ENCODE measurements around the gene ZNRF3. TPM values are rescaled to one million over a fixed set of nuclear protein-coding genes. Genes with fewer than 3 reads are reported as not detected.
"Not testable (repeated sequence)": the region's sequence is repeated elsewhere in the genome, so short reads cannot be mapped to it uniquely, and the experiment has no call there.

Gene ZNRF3
- total RNA-seq, 1 experiment from 2014 or later, result 5.5 TPM

DNA sequence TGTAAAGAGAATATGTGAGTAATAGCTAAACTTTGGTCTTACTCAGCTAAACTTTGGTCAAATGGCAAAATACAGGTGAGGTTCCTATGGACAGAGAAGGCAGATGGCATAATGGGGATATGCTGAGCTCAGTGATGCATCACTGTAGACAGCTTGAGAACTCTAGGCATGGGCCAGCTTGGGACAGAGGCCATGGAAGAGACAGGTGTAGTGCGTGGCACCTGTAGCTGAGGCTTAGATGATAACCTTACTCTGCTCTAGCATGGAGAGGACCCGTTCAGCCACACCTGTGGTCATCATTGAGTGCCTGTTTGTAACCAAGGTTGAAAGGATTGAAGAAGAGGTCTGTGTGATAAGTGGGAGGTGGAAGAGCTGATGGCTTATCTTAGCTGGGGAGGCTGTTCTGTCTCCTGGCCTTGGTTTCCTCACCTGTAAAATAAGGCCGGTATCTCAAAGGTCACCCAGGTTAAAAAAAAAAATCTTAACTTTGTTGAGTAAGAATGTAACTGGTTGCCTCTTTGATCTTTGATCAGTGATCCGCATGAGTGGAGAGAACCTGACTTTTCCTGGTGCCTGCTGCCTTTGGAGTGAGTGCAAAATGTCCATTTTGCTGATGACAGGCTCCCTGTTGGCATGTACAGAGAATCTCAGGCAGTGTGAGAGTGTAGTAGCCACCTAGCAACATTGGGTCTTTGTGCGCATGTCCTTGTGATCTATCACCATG lies 48.6 kb downstream of the ZNRF3 start:
- DNase-seq (ENCODE audit: low read depth), result no peak

DNA sequence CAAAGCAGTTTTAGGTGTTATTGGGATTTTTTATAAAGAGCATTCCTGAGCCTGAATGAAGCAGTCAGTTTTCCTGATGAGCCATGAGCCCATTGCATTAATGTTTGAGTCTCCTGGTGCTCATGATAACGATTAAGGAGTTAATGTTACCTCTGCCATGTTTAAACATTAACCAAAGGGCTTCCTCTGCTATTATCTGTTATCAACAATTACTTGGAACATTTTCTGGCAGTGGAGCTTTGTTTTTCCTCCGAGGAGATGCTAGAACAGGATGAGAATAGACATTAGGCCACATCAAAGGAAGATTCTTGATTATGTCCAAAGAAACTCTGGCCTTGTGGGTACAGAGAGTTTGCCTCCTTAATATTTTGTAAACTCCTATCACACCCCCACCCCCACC lies 49.9 kb downstream of the ZNRF3 start:
- no peak for DNase-seq (ENCODE audit: low read depth)

DNA sequence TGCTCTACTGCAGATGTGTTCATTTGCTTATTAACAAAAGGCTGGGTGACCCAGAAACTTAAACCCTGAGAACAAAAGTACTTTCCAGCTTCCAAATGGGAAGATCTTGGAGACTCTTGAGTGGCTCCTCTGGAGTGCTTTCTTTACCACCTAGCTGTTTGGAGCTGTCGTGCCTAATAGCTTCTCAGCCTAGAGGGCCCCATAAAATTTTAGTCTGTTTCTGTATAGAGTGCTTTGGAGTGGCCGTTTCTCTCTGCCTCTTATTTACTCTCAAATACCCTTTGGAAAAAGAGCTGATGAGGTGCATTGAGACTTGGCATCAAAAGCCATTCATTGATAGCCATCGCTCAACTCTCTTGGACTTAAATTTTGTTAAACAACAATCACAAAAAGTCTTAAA lies 50.7 kb downstream of the ZNRF3 start:
- no peak for DNase-seq (ENCODE audit: low read depth)

DNA sequence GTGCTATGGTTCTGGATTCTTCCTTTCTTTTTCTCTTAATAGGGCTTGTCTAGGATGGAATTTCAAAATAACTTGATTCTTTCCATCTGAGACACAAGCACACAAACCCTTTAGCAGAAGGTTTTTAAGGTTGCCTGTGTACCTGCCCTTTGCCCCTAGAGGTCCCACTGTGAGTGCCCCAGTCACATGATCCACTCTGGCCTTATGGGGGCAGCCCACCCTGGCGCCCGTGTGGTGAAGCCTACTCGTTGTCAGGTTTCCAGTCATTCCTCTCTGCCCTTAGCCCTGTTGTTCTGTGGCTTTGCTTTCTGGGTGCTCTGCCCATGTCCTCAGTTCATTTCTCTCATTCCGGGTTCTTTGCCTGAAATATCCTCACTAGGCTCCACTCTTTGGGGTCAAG lies 51.8 kb downstream of the ZNRF3 start:
- DNase-seq (ENCODE audit: low read depth), result no peak

DNA sequence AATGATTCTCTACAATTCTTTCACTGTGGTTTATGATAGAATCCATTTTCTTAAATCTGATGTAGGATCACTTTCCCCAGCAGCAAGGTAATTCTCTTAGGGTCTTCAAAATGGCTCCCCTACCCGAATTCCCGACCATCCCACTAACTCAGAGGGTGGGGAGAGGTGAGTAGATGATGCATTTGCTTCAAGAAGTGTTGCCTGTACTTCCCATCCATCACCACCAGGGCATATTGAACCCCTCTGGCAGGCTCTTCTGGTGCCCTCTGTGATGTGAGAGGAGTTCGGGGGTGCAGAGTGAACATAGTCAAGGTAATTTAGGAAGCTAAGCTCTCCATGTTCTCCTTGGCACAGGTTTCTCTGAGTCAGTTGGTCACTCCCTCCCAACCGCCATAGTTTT lies 52.3 kb downstream of the ZNRF3 start:
- DNase-seq (ENCODE audit: low read depth), result no peak

DNA sequence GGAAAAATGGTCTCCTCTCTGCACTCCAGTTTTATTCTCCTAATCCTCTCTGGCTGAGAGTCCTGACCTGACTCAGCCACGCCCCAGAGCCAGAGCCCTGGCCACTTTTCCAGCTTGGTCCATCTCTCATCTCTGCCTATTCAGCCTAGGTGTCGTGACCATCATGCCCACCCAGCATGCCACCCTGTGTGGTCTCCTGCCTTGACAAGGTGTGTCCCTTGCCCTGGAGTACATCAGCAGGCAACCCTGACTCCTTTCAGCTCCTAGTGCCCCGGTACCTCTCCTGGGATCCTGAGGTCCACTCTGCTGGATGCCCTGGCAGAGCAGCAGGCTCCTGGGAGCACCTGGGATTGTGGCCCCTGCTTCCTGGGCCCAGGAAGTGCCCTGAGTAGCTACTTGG lies 52.8 kb downstream of the ZNRF3 start:
- DNase-seq (ENCODE audit: low read depth), result no peak

DNA sequence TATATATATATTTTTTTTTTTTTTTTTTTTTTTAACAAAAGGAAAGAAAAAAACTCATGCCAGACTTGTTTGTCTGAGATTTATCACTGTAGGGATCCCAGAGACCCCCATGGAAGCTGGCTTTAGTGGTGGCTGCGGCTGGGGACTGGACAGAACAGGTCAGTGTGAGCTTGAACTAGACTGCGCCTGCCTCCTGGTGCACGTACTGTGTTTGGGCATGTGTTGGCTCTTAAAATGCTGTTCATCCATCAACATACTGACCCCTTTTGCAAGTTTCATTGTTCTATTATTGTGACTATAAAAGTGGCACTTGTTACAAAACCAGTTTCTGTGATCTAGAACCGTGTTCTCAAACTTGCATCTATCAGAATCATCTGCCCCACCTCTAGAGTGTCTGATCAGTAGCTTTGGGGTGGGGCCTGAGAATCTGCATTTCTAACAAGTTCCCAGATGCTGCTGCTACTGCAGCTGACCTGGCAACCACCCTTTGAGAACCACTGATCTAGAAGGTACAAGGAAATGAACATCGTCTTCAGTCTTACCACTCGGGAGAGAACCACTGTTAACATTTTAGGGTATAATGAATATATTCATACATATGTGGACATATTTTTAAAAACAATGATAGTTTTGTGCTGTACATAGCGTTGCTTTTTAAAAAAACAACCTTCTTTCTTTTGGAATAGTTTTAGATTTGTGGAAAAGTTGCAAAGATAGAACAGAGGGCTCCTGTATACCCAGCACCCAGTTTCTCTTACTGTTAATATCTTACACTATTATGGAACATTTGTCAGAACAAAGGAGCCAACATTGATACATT lies 54.0 kb downstream of the ZNRF3 start:
- no peak for DNase-seq (ENCODE audit: low read depth)

DNA sequence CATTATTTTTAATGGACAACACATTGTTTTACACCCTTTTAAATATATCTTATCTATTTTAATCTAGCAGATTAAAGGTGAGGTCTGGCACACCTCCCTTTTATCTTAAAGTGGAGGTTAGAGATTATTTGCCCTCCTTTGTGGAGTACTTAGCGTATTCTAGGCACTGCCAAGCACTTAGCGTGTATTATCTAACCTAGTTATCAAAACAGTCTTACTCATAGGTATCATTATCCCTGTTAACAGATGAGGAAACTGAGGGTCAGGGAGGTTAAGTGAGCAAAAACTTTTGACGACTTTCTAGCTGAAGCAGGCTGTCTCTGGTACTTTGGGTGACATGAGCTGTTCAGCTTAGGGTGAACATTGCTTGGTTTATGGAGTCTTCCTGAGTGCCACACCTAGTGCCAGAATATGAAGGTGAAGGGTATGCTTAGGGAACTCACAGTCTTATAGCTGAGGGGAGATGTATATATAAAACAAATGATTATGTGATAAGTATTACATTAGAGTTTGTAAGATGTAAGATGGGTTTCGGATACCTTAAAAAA lies 55.0 kb downstream of the ZNRF3 start:
- DNase-seq (ENCODE audit: low read depth), result peak; percentile 17

DNA sequence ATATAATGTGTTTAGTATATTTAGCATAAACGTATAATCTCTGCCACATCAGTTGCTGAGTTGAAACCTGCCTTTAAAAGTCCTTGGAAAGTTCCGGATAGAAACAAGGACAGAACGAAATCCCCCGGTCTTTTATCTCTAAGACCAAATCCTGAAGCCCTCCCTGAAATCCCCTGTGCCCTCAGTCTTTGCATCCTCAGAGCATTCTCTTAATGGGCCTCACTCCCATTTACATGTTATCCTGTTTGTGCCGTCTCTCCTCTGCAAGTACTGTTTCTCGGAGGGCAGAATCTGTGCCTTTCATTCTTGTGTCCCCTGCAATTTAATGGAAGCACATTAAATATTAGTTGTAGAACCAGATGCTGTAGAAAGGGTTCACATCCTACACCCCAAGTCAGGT lies 56.0 kb downstream of the ZNRF3 start:
- DNase-seq (ENCODE audit: low read depth), result no peak

DNA sequence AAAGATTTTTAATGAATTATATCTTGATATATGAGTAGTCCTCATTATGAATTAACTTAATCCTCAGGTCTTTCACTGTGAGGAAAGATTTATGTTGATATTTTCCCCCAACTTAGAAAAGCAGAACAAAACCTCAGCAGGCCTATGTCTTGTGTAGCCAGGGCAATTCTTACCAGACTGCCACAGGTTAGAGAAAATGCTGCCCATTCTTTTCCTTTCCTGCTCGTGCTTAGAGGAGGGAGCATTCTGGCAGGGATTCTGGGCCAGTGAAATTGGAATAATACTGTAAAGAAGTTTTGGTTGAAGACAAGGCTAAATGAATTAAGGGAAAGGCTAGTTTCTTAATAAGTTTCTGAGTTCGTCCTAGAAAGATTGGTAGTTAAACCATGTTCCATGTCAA lies 56.6 kb downstream of the ZNRF3 start:
- no peak for DNase-seq (ENCODE audit: low read depth)

DNA sequence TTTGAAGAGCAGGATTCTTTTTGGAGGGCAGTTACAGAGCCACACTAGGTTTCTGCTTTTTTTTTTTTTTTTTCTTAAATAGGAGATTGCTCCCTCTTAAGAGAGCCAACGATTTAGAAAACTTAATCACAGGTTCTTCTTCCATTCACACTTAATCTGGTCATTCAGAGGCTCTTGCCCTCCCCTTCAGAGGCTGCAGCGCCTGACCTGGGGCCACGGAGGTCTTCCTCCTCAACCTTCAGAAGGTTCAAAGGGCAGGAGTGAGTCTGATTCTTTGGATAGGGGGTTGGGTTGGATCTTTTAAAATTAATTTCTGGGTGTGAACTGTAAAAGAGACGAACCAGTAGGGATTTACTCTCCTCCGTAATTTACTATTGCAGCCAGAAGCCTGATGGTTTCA lies 57.1 kb downstream of the ZNRF3 start:
- no peak for DNase-seq (ENCODE audit: low read depth)

DNA sequence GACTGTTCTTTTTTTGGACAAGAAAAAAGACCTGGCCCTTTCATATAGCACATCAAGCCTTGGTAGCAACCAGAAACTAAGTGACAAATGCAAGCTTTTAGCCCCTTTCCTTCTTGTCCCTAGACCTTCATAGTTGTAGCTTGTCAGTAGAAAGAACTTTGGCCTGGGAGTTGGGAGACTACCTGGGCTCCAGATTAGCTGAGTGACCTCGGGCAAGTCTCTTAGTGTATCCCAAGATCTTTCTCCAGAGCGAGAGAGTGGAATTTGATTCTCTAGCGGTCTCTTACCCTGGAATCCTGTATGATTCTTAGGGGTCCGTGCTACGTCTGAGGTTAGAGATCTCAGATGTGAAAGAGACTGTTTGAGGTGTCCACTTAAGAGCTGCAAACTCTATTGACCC lies 59.0 kb downstream of the ZNRF3 start:
- DNase-seq (ENCODE audit: low read depth), result no peak

DNA sequence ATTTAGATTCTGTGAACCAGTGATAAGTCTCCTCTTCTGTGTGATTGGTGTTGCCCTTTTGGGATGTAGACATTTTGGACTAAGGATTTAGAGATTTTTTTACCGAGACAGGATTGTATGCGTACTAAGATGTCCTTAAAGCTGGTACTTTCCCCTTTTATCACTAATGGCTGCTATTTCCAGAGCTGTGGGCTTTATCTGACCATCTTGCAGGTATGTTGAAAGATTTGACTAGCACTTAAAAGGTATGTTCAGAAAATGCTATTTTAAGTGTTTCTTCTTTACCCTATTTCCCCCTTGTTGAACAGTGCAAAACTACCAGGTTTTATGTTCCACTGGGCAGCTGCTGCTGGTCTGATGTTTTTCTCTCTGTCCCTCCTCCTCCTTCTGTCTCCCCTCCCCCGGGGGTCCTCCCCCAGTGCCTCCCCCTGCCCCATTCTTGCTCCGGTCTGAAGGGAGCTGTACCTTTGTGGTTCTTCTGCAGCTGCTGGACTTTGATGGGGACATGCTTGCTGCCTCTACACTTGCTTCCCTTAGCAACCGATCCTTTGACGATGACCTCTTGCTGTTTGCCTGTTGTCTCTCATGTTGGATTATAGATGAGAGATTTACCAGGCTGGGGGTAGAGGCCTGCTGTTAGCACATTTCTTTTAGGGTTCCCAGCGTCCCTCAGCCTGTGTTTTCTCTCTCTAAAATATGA lies 59.6 kb downstream of the ZNRF3 start:
- DNase-seq (ENCODE audit: low read depth), result no peak

DNA sequence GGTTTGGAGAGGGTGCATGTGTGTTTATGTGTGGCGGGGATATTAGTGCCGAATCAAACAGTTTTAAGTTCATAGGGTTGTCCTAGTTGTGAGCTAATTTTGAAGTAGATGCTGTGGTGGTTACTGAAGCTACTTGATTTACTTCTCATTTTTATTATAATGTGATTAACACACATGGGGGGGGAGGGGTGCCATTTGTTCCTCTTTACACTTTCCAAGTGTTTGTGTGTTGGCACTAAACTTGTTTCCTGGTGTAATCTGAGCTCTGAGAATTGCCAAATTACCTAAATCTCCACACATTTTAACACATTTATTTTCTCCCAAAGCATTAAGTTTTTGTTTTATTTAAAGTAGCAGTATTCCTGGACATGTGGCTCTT lies 60.1 kb downstream of the ZNRF3 start:
- DNase-seq (ENCODE audit: low read depth), result no peak

DNA sequence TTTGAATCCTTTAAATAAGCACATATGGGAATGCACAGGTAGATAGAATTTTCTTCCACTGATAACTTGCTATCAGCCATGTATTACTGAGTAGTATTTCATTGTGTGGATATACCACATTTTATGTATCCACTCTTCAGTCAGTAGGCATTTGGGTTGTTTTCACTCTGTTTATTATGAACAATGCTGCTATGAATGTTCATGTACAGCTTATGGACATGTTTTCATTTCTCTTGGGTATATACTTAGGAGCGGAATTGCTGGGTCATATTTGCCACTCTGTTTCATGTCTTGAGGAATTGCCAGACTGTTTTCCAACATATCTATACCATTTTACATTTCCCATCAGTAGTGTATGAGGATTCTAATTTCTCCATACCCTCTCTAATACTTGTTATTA lies 63.8 kb downstream of the ZNRF3 start:
- no peak for DNase-seq (ENCODE audit: low read depth)

DNA sequence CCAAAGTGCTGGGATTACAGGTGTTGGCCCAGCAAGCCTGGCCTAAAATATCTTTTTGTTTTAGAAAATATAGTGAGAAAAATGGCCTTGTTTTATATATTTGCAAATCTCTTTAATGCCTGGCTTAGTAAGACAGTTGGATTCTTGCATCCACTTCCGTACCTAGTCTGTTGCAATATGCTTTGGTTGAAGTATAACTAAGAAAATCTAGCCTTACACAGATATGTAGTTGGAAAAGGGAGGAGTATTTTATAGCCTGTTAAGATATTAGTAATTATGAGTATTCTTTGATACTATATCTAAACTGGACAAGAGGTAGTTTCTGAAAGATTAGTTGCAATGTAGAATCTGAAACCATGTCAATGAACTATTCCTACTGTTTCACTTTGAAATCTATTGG lies 65.1 kb downstream of the ZNRF3 start:
- no peak for DNase-seq (ENCODE audit: low read depth)

DNA sequence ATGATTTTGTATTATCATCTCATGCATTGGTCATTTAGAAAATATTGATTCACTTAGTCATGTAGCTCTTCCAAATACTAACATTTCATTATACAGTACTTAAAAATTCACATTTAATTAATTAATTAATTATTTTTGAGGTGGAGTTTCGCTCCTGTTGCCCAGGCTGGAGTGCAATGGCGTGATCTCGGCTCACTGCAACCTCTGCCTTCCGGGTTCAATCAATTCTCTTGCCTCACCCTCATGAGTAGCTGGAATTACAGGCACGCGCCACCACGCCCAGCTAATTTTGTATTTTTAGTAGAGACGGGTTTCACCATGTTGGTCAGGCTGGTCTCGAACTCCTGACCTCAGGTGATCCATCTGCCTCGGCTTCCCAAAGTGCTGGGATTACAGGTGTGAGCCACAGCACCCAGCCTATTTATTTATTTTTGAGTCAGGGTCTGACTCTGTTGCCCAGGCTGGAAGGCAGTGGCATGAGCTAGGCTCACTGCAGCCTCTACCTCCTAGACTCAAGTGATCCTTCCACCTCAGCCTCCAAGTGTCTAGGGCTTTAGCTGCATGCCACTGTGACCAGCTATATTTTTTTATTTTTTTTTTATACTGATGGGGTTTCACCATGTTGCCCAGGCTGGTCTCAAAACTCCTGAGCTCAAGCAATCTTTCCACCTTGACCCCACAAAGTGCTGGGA lies 65.6 kb downstream of the ZNRF3 start:
- not testable (repeated sequence) for DNase-seq (ENCODE audit: low read depth)

DNA sequence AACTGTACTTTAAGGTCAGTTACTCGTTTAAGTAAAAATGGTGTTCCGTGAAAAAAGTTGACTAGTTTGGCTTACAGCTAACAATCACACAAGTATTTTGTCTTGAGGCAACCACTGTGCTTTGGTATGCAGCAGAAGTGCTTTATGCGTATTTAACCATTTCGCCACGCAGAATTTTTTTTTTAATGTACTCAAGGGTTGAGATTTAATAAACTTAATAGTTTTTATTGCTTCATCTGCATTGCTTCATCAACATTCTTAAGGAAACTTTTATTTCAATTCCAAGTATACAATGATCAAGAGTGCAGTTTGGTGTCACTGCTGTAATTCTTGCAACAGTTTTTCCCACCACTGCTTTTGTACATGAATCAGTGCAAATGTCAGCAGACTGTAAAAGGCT lies 66.4 kb downstream of the ZNRF3 start:
- DNase-seq (ENCODE audit: low read depth), result no peak

DNA sequence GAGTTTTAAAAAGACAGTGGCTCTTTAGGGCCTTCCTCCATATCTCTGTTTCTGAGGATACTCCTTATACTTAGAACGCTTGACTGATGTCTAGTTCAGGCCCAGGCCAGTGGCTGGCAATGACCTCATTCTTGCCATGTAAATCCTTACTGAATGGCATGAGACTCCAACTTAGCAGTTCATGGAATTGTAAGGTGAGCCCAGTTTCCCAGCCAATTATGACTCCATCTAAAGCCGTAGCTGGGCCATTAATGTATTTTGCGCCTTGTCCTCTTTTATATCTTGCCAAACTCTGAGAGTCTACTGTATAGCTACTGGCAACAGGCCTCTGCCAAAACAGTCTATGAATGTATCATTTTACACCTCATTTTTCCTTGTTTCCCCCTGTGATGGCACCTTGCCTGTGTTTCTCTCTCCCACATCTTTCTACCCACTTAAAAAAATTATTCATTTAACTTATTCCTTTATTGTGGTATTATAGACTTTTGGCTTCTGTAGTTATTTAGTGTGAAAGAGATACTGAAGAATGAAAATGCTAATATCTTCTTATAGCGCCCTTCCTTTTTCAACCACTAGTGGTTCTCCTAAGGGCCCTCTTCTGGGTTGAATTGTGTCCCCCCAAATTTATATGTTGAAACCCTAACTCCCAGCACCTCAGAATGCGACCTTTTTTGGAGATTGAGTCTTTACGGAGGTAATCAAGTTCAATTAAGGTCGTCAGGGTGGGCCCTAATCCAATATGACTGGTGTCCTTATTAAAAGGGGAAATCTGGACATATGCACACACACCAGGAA lies 67.4 kb downstream of the ZNRF3 start:
- no peak for DNase-seq (ENCODE audit: low read depth)

DNA sequence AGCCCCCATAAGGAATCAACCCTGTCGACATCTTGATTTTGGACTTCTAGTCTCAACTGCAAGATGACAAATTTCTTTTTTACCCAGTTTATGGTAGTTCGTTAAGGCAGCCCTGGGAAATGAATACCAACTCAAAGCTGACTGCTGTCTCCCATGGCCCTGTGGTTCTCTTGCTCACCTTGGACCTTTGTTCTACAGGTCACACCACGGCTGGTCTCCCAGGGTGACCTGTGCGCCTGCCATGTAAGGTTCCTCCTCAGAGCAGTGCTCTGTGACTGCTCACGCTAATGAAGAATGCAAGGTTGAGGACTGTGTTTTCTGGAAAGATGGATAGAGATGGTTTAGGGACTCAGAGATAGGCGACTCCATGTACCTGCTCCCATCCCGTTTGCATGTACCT lies 68.2 kb downstream of the ZNRF3 start:
- DNase-seq (ENCODE audit: low read depth), result no peak

DNA sequence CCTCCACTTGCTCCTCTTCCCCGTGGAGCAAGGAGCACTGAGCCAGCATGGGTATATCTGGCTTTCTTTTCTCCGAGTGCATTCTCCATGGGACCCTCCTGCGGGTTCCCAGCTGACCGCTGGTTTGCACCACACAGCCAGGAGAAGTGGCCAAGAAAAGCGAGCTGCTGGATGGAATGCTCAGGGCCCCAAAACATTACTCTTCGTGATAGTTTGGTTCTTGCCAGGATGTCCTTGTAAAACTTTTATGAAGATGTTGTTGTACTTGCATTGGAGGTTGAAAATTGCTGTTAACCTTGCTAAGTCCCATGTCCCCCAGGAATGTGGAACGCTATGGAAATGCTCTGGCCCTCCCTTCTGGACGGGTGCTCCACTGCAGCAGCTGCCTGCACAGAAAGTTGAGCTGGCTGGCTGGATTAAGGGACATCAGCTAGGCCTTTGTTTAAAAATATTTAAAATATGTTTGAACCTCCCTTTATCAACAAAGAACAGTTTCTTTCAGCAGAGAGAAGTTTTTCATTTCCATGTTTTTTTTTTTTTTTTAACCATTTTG lies 68.7 kb downstream of the ZNRF3 start:
- no peak for DNase-seq (ENCODE audit: low read depth)
